ENCODE data around the gene CSNK1E.
A peak's percentile ranks its signal among the peaks of the same experiment; 100 is the strongest.

CSNK1E gene

GRCh38 chr22:38300197-38300945 is 16.9 kb downstream of the CSNK1E start:
- H3K27ac ChIP-seq: no peak overlapping the region
- TF ChIP-seq CTCF (IDR thresholded peaks at IDR 0.05): no peak
- no peak for TF ChIP-seq ZFX (IDR thresholded peaks at IDR 0.05; ENCODE audit: borderline replicate concordance)

GRCh38 chr22:38299770-38300102 is 17.5 kb downstream of the CSNK1E start:
- H3K27ac ChIP-seq: no peak overlapping the region
- no peak for TF ChIP-seq CTCF (IDR thresholded peaks at IDR 0.05)
- no peak for TF ChIP-seq ZFX (IDR thresholded peaks at IDR 0.05; ENCODE audit: borderline replicate concordance)

GRCh38 chr22:38298312-38299005 is 18.8 kb downstream of the CSNK1E start:
- TF ChIP-seq ZFX (IDR thresholded peaks at IDR 0.05; ENCODE audit: borderline replicate concordance) (no peak), CTCF (IDR thresholded peaks at IDR 0.05) (peak; percentile 80)
- no peak overlapping the region for H3K27ac ChIP-seq

- no peak overlapping the region for H3K27ac ChIP-seq
- TF ChIP-seq CTCF (IDR thresholded peaks at IDR 0.05) (no peak), ZFX (IDR thresholded peaks at IDR 0.05; ENCODE audit: borderline replicate concordance) (no peak)
Observed at GRCh38 chr22:38296372-38296771, 20.9 kb downstream of the CSNK1E start.

GRCh38 chr22:38295863-38296262 is 21.4 kb downstream of the CSNK1E start:
- no peak overlapping the region for H3K27ac ChIP-seq
- TF ChIP-seq ZFX (IDR thresholded peaks at IDR 0.05; ENCODE audit: borderline replicate concordance): no peak

GRCh38 chr22:38295339-38295738 is 21.9 kb downstream of the CSNK1E start:
- no peak overlapping the region for H3K27ac ChIP-seq
- no peak for TF ChIP-seq CTCF (IDR thresholded peaks at IDR 0.05)
- no peak for TF ChIP-seq ZFX (IDR thresholded peaks at IDR 0.05; ENCODE audit: borderline replicate concordance)

GRCh38 chr22:38294193-38294592 is 23.0 kb downstream of the CSNK1E start:
- no peak overlapping the region for H3K27ac ChIP-seq

More at GRCh38 chr22:38294193-38294592, 23.0 kb downstream of the CSNK1E start:
- TF ChIP-seq ZFX (IDR thresholded peaks at IDR 0.05; ENCODE audit: borderline replicate concordance) (no peak), CTCF (IDR thresholded peaks at IDR 0.05) (no peak)
